Right lung (tissue), 5 donors: ENCODE measurements around the gene TPSB2. TPM values are rescaled to one million over a fixed set of nuclear protein-coding genes. Genes with fewer than 3 reads are reported as not detected.
"Not testable (repeated sequence)": the region's sequence is repeated elsewhere in the genome, so short reads cannot be mapped to it uniquely, and the experiment has no call there.

Experiments
- DNase-seq, 2 donors: peaks; one replicate each; pipeline ENCODE4 v3.0.0-alpha.2; 2013
- polyA plus RNA-seq, 5 donors: library from polyadenylated mRNA; unstranded; fragments of 120-200 nt; gene quantifications; one replicate each; pipeline versions ENCODE4 v1.2.1 to v1.2.3, GENCODE V29; 2013; ENCODE audit warnings: inconsistent platforms in 1 of 5, low replicate concordance in 1 of 5; ENCODE audit not compliant: insufficient read length in 5 of 5, insufficient read depth in 1 of 5

Gene TPSB2
- polyA plus RNA-seq, 5 donors = 0.13 to 0.19 (median 0.19) TPM; not detected in 2

- no peak for DNase-seq
Observed at GRCh38 chr16:1202274-1202673, 27.7 kb downstream of the TPSB2 start.

DNA sequence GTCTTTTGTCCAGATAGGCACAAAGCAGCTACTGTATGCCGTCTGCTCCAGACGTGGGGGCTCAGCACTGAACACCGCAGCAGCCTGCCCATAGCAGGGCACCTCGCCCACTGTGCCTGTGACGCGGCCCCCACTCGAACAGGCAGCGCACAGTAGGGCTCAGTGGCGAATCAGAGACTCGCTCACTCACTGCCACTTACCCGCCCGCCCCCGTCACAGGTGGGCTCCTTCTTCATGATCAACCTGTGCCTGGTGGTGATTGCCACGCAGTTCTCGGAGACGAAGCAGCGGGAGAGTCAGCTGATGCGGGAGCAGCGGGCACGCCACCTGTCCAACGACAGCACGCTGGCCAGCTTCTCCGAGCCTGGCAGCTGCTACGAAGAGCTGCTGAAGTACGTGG, 28.5 kb downstream of the TPSB2 start:
- no peak for DNase-seq

DNA sequence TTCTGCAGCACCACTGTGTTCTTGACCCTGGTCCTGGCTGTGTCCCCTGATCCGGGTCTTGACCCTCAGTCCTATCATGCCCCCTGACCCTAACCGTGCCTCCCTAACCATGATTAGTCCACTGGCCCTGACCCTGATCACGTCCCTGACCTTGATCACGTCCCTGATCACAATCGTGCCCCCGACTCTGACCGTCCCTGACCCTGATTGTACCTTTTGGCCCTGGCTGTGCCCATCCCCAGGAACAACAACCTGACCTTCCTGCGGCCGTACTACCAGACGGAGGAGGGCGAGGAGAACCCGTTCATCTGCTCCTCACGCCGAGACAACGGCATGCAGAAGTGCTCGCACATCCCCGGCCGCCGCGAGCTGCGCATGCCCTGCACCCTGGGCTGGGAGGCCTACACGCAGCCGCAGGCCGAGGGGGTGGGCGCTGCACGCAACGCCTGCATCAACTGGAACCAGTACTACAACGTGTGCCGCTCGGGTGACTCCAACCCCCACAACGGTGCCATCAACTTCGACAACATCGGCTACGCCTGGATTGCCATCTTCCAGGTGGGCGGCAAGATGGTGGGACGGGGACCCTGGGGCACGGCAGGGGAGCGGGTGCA, 29.9 kb downstream of the TPSB2 start:
- DNase-seq = no peak

GRCh38 chr16:1199347-1200013, 30.5 kb downstream of the TPSB2 start:
- no peak for DNase-seq

- DNase-seq = not testable (repeated sequence)
Observed at GRCh38 chr16:1198671-1199346, 31.2 kb downstream of the TPSB2 start.

GRCh38 chr16:1198194-1198593, 31.8 kb downstream of the TPSB2 start:
- no peak for DNase-seq

DNA sequence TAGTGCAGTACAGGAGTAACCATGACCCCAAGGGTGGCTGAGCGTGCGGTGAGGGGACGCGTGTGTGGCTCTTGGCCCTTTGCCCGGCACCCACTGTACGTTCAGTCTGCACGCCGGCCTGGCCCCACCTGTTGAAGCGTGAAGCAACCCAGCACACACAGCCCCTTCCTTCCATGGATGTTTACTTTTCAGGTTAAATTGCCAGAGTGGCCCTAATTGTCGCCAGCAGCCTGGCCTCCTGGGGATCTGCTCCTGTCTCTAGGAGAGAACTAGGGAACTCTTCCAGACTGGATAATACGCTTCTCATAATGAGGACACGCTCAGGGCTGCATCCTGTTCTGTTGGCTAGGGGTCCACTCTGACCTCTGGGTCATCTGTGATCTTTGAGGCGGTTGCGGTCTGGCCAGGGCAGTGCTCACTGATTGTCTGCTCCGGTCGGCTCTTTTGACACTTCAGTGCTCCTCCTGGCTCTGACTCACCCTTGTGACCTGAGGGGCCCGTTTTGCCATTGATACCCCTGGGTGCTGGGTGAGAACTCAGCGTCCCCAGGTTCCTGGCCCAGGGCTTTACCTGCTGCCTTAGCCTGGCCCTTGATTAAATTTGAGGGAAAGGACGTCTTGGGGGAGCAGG, 32.6 kb downstream of the TPSB2 start:
- DNase-seq = no peak

- no peak for DNase-seq
Observed at GRCh38 chr16:1196494-1196893, 33.5 kb downstream of the TPSB2 start.

GRCh38 chr16:1195393-1195666, 34.7 kb downstream of the TPSB2 start:
- DNase-seq = no peak

- no peak for DNase-seq
Observed at GRCh38 chr16:1194665-1195392, 35.2 kb downstream of the TPSB2 start.

DNA sequence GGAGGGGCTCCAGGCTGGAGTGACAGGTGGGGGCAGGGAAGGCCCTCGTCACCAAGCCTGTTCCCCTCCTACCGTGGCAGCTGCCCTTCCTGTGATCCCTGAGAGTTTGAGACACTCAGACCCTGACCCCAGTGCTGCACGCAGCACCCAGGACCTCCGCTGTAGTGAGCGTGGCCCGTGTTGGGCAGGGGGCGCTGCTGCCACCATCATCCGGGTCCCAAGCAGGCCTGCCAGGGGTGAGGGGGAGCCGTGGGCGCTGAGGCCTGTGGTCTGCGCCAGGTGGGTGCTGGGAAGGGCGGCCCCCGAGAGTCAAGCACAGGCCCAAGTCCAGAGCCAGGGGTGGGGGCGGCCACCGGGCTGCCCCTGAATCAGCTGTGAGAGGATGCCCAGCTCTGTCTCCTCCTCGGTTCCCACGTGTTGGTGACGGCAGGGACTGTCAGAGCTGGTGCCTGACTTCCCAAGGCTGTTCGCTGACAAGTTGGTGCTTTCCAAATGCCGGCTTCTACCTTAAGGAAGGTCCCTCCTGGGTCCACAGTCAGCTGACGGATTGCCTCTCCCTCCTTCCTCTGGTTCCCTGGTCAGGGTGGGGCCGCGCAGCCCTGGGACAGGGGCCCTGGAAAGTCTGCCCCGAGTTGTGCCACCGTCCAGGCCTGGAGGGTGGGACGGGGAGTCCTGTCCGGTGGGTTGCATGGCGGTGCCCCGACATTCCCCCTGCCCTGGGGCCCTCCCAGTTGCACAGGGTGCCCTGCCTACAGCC, 36.0 kb downstream of the TPSB2 start:
- no peak for DNase-seq

GRCh38 chr16:1193143-1193824, 36.7 kb downstream of the TPSB2 start:
- no peak for DNase-seq

DNA sequence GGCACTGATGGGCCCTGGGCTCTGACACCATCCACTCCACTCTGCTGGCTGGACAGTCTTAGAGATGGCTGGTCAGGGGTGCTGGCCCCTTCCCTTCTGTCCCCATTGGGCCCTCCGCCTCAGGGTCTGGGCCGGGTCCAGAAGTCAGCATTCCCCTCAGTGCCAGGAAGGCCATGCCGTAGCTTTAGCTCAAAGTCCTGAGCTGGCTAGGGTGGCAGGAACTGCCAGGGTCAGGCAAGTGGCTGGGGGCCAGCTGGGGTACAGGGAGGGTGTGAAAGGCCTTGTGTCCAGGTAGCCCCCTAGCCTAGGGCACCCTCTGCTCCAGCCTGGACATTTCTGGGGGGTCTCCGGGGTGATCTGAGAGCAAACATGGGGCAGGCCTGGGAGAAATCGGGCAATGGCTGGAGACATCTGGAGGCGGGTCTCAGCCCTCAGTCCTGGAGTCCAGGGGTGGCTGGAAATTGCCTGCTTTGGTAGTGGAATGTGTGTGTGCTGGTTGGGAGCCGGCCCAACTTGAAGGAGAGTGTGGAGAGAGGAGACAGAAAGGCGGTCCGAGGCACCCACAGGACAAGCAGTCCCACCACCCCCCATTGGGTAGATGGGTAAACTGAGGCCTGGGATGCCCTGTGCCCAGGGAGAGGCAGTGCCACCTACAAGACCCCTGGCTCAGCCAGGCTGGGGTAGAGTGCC, 37.5 kb downstream of the TPSB2 start:
- no peak for DNase-seq

DNA sequence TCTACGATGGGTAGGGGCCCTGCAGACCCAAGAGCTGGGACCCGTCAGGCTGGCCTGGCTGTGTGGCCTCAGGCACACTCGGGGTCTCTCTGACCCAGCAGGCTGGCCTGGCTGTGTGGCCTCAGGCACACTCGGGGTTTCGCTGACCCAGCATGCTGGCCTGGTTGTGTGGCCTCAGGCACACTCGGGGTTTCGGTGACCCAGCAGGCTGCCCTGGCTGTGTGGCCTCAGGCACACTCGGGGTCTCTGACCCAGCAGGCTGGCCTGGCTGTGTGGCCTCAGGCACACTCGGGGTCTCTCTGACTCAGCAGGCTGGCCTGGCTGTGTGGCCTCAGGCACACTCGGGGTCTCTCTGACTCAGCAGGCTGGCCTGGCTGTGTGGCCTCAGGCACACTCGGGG, 39.2 kb downstream of the TPSB2 start:
- DNase-seq = not testable (repeated sequence)

DNA sequence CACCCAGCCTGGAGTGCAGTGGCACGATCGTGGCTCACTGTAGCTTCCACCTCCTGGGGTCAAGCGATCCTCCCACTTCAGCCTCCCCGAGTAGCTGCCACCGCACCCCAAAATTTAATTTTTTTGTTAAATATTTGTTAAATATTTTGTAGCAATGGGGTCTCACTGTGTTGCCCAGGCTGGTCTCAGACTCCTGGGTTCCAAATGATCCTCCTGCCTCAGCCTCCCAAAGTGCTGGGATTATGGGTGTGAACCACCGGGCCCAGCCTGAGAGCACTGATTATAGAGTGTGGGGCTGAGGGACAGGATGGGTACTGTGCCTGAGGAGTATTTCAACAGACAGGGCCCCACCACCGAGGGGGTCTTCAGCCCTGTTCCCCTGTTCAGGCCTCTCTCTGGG, 40.5 kb downstream of the TPSB2 start:
- no peak for DNase-seq

- peak in 1 of 2 donors; percentile 42 for DNase-seq
Observed at GRCh38 chr16:1188432-1189189, 41.4 kb downstream of the TPSB2 start.

- DNase-seq = not testable (repeated sequence)
Observed at GRCh38 chr16:1185460-1186207, 44.4 kb downstream of the TPSB2 start.

GRCh38 chr16:1184980-1185379, 45.0 kb downstream of the TPSB2 start:
- no peak for DNase-seq
